GM10266 (cell line): Measurements from ENCODE around the gene CSAD.

Experiments used
- DNase-seq: peaks from one replicate; pipeline ENCODE4 v3.0.0; 2012; ENCODE audit errors: extremely low spot score
- TF ChIP-seq, protein P1 (sequence below): IDR thresholded peaks from 2 replicates; pipeline ENCODE4 v1.5.1; 2012; ENCODE audit warnings: mild to moderate bottlenecking, low read depth; ENCODE audit not compliant: control insufficient read depth, insufficient read depth; ENCODE audit errors: missing control alignments

CSAD gene

DNA sequence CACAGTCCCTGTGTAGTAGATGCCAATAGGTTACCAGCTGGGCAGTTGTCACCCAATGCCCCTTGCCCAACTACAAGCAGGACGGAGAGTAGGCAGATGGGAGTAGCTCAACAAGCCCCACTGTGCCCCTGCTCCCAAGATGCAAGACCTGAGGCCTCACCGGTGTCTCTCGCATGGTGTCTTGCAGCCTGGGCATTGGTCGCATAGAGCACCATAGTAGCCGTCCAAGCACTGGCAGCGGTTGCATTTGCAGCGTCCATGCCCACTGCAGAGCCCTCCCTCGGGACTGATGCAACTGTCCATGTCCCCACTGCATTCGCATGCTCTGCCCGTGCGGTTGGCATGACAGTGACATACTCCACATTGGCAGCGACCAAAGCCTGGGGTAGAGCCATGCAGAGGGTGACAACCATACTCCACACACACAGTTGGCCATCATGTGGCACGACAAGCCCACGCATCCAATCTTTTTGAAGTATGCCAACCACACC lies 11.9 kb upstream of the CSAD start:
- DNase-seq = no peak
- TF ChIP-seq, protein P1, sequence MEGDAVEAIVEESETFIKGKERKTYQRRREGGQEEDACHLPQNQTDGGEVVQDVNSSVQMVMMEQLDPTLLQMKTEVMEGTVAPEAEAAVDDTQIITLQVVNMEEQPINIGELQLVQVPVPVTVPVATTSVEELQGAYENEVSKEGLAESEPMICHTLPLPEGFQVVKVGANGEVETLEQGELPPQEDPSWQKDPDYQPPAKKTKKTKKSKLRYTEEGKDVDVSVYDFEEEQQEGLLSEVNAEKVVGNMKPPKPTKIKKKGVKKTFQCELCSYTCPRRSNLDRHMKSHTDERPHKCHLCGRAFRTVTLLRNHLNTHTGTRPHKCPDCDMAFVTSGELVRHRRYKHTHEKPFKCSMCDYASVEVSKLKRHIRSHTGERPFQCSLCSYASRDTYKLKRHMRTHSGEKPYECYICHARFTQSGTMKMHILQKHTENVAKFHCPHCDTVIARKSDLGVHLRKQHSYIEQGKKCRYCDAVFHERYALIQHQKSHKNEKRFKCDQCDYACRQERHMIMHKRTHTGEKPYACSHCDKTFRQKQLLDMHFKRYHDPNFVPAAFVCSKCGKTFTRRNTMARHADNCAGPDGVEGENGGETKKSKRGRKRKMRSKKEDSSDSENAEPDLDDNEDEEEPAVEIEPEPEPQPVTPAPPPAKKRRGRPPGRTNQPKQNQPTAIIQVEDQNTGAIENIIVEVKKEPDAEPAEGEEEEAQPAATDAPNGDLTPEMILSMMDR = no peak

DNA sequence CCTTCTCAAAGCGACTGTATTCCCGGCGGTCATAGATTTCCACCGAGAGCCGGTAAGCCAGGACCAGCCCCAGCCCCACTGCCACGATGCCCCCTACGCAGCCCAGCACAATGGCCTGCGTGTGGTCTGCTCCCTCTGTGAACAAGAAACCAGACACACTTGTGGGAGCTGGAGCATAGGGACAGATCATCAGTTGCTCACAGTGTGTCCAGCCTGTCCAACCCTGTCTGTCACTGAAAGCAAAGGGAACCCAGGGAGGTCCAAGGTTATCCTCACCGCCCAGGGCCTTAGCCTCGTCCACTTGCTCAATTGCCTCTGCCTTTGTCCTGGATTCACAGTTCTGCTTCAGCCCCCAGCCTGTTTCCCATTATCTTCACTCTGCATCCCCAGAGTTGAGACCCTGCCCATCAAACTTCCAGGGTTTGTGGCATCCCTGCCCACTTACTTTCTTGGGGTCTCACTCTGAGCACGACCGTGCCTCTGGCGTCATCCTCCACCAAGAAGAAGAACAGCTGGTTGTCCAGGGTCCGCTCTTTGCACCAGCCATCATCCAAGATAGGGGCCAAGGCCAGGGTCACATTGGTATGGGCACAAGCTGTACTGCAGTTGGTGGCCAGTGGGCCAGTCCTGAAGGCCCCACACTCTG lies 11.3 kb upstream of the CSAD start:
- no peak for DNase-seq
- TF ChIP-seq, protein P1 = no peak

DNA sequence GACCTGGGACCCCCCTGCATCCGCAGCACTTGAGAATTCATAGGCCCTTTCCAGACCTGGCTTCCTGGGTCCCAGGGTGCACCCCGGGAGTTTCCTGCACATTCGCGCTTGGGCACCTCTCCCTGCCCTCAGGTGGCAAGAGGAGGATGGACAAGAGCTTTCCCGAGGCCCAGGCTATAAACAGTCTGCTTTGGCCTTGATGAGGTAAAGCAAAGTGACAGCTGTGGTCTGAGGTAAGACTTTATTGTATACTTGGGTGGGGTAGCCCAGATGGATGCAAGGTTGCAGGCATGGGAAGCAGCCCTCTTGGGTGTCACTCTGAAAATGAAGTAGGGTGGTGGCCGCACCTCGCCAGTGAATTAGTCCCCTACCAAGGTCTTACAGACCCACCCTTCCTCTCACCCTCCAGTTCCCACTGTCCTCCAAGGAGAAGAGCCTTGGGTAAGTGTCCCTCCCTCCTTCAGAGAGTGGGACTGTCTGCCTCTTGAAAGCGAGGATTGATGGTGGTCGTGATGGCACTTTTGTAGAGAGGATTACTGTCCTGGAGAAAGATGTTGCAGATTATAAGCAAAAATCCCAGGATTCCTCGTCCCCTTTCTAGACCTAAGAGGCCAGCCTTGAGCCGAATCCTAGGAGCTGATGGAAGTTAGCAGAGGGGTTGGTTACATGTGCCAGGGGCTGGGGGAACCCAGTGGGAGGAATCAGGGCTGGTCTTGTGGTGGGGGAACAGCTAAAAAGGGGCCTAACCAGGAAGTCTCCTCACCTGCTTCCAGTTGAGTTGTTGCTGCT lies 10.6 kb upstream of the CSAD start:
- TF ChIP-seq, protein P1 = no peak
- no peak for DNase-seq

GRCh38 chr12:53190108-53190729 lies 9.5 kb upstream of the CSAD start:
- TF ChIP-seq, protein P1 = peak; percentile 61
- DNase-seq = peak; percentile 40

DNA sequence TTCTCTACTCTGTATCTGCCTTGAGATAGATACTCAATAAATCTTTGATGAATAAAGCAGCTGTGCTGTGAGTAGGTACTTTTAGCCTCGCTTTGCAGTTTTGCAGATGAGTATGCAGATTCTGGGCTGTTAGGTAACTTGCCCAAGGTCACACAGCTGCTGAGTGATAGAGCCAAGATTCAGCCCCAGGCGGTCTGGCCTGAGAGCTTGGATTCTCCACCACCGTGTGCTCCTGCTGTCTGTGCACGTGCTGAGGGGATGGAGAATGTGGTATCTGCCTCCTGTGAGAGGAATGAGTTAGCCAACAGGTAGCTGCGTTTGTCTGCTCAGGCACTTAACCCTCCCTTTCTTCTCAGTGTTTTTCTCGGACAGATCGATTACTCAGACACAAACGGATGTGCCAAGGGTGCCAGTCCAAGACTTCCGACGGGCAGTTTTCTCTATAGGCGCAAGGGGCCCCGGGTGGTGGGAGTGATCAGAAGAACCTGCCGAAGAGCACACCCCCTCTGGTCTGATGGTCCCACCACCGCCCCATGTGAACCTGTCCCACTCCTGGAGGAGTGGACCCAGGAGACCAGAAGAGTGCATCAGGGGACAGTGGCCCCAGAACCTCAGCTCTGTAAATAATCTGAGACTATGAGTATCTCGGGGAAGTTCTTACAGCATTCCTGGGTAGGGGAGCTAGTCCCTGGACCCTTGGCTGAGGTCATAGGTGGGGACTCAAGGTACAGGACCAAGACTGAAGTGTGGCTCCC lies 6.6 kb upstream of the CSAD start:
- DNase-seq = no peak
- TF ChIP-seq, protein P1 = no peak

GRCh38 chr12:53186745-53187144 lies 6.0 kb upstream of the CSAD start:
- no peak for DNase-seq
- TF ChIP-seq, protein P1 = no peak
